GM12892 (cell line): ENCODE measurements around the gene RAB3GAP1.

Experiments used
- POLR2A ChIP-seq: IDR thresholded peaks from 2 replicates; pipeline ENCODE4 v1.6.1; 2011; ENCODE audit warnings: low read depth, low read length, control low read depth
- POLR2AphosphoS5 ChIP-seq: IDR thresholded peaks from 2 replicates; pipeline ENCODE4 v1.6.1; 2011; ENCODE audit warnings: low read depth, low read length, control low read depth
- TAF1 ChIP-seq: IDR thresholded peaks from 2 replicates; pipeline ENCODE4 v1.6.1; 2011; ENCODE audit warnings: low read depth, mild to moderate bottlenecking, control low read depth, low read length, borderline replicate concordance

GRCh38 chr2:135202751-135203150 is 150.7 kb downstream of the RAB3GAP1 start:
- TF ChIP-seq POLR2AphosphoS5 (no peak), POLR2A (no peak), TAF1 (no peak)
